Measurements from ENCODE around the gene PSD2.

PSD2 gene

GRCh38 chr5:139821806-139822552 lies 26.4 kb downstream of the PSD2 start:
- H3K36me3 ChIP-seq (ENCODE audit: insufficient read depth, low read length) = no peaks in the 10 kb centered on the region
- no peaks in the 10 kb centered on the region for H3K4me1 ChIP-seq (ENCODE audit: insufficient read depth, low read length)
- H3K9ac ChIP-seq (ENCODE audit: low read depth, low read length) = no peak overlapping the region
- H3K9me3 ChIP-seq (ENCODE audit: control insufficient read depth, insufficient read depth, low read length) = no peaks in the 10 kb centered on the region; the same call in 1 of the 2 replicates

- Histone ChIP-seq H3K9me3 (ENCODE audit: control insufficient read depth, insufficient read depth, low read length) (no peaks in the 10 kb centered on the region; the same call in 1 of the 2 replicates), H3K4me1 (ENCODE audit: insufficient read depth, low read length) (no peaks in the 10 kb centered on the region), H3K9ac (ENCODE audit: low read depth, low read length) (no peak overlapping the region), H3K36me3 (ENCODE audit: insufficient read depth, low read length) (no peaks in the 10 kb centered on the region)
These were observed 27.2 kb downstream of the PSD2 start for GRCh38 chr5:139822553-139823425.

- no peaks in the 10 kb centered on the region for H3K36me3 ChIP-seq (ENCODE audit: insufficient read depth, low read length)
- no peak overlapping the region for H3K9ac ChIP-seq (ENCODE audit: low read depth, low read length)
- no peaks in the 10 kb centered on the region for H3K4me1 ChIP-seq (ENCODE audit: insufficient read depth, low read length)
- H3K9me3 ChIP-seq (ENCODE audit: control insufficient read depth, insufficient read depth, low read length) = no peaks in the 10 kb centered on the region; the same call in 1 of the 2 replicates
These were observed 28.2 kb downstream of the PSD2 start for GRCh38 chr5:139823757-139824355.

- no peaks in the 10 kb centered on the region for H3K9me3 ChIP-seq (ENCODE audit: control insufficient read depth, insufficient read depth, low read length)
- no peak overlapping the region for H3K9ac ChIP-seq (ENCODE audit: low read depth, low read length)
- H3K4me1 ChIP-seq (ENCODE audit: insufficient read depth, low read length) = no peaks in the 10 kb centered on the region
- H3K36me3 ChIP-seq (ENCODE audit: insufficient read depth, low read length) = no peaks in the 10 kb centered on the region
These were observed 30.1 kb downstream of the PSD2 start for GRCh38 chr5:139825690-139826089.

GRCh38 chr5:139828207-139828895 lies 32.7 kb downstream of the PSD2 start:
- H3K36me3 ChIP-seq (ENCODE audit: insufficient read depth, low read length) = no peaks in the 10 kb centered on the region
- H3K9ac ChIP-seq (ENCODE audit: low read depth, low read length) = no peak overlapping the region
- no peaks in the 10 kb centered on the region for H3K4me1 ChIP-seq (ENCODE audit: insufficient read depth, low read length)
- no peaks in the 10 kb centered on the region for H3K9me3 ChIP-seq (ENCODE audit: control insufficient read depth, insufficient read depth, low read length)

GRCh38 chr5:139829471-139829870 lies 33.9 kb downstream of the PSD2 start:
- Histone ChIP-seq H3K9ac (ENCODE audit: low read depth, low read length) (no peak overlapping the region), H3K4me1 (ENCODE audit: insufficient read depth, low read length) (no peaks in the 10 kb centered on the region), H3K36me3 (ENCODE audit: insufficient read depth, low read length) (no peaks in the 10 kb centered on the region), H3K9me3 (ENCODE audit: control insufficient read depth, insufficient read depth, low read length) (no peaks in the 10 kb centered on the region)

GRCh38 chr5:139831624-139832023 lies 36.0 kb downstream of the PSD2 start:
- Histone ChIP-seq H3K9ac (ENCODE audit: low read depth, low read length) (no peak overlapping the region), H3K9me3 (ENCODE audit: control insufficient read depth, insufficient read depth, low read length) (no peaks in the 10 kb centered on the region), H3K36me3 (ENCODE audit: insufficient read depth, low read length) (no peaks in the 10 kb centered on the region), H3K4me1 (ENCODE audit: insufficient read depth, low read length) (no peaks in the 10 kb centered on the region)

- Histone ChIP-seq H3K36me3 (ENCODE audit: insufficient read depth, low read length) (no peaks in the 10 kb centered on the region), H3K9me3 (ENCODE audit: control insufficient read depth, insufficient read depth, low read length) (no peaks in the 10 kb centered on the region), H3K9ac (ENCODE audit: low read depth, low read length) (no peak overlapping the region), H3K4me1 (ENCODE audit: insufficient read depth, low read length) (no peaks in the 10 kb centered on the region)
These were observed 37.9 kb downstream of the PSD2 start for GRCh38 chr5:139833525-139833924.

- no peaks in the 10 kb centered on the region for H3K9me3 ChIP-seq (ENCODE audit: control insufficient read depth, insufficient read depth, low read length)
- no peaks in the 10 kb centered on the region for H3K36me3 ChIP-seq (ENCODE audit: insufficient read depth, low read length)
- H3K4me1 ChIP-seq (ENCODE audit: insufficient read depth, low read length) = no peaks in the 10 kb centered on the region
- H3K9ac ChIP-seq (ENCODE audit: low read depth, low read length) = no peak overlapping the region
These were observed 40.0 kb downstream of the PSD2 start for GRCh38 chr5:139835656-139836055.

- Histone ChIP-seq H3K36me3 (ENCODE audit: insufficient read depth, low read length) (no peaks in the 10 kb centered on the region), H3K9me3 (ENCODE audit: control insufficient read depth, insufficient read depth, low read length) (no peaks in the 10 kb centered on the region), H3K4me1 (ENCODE audit: insufficient read depth, low read length) (no peaks in the 10 kb centered on the region), H3K9ac (ENCODE audit: low read depth, low read length) (no peak overlapping the region)
These were observed 41.0 kb downstream of the PSD2 start for GRCh38 chr5:139836469-139837208.

GRCh38 chr5:139837711-139838380 lies 42.2 kb downstream of the PSD2 start:
- Histone ChIP-seq H3K4me1 (ENCODE audit: insufficient read depth, low read length) (no peaks in the 10 kb centered on the region), H3K9me3 (ENCODE audit: control insufficient read depth, insufficient read depth, low read length) (no peaks in the 10 kb centered on the region), H3K36me3 (ENCODE audit: insufficient read depth, low read length) (no peaks in the 10 kb centered on the region), H3K9ac (ENCODE audit: low read depth, low read length) (no peak overlapping the region)

- H3K9ac ChIP-seq (ENCODE audit: low read depth, low read length) = no peak overlapping the region
- no peaks in the 10 kb centered on the region for H3K9me3 ChIP-seq (ENCODE audit: control insufficient read depth, insufficient read depth, low read length)
- no peaks in the 10 kb centered on the region for H3K36me3 ChIP-seq (ENCODE audit: insufficient read depth, low read length)
- H3K4me1 ChIP-seq (ENCODE audit: insufficient read depth, low read length) = no peaks in the 10 kb centered on the region
These were observed 43.0 kb downstream of the PSD2 start for GRCh38 chr5:139838381-139839197.
